ENCODE data around the gene MAP4K5.
A peak's percentile ranks its signal among the peaks of the same experiment; 100 is the strongest.

MAP4K5 gene

GRCh38 chr14:50397390-50398188, 134.8 kb downstream of the MAP4K5 start:
- DNase-seq: peak; percentile 30

DNA sequence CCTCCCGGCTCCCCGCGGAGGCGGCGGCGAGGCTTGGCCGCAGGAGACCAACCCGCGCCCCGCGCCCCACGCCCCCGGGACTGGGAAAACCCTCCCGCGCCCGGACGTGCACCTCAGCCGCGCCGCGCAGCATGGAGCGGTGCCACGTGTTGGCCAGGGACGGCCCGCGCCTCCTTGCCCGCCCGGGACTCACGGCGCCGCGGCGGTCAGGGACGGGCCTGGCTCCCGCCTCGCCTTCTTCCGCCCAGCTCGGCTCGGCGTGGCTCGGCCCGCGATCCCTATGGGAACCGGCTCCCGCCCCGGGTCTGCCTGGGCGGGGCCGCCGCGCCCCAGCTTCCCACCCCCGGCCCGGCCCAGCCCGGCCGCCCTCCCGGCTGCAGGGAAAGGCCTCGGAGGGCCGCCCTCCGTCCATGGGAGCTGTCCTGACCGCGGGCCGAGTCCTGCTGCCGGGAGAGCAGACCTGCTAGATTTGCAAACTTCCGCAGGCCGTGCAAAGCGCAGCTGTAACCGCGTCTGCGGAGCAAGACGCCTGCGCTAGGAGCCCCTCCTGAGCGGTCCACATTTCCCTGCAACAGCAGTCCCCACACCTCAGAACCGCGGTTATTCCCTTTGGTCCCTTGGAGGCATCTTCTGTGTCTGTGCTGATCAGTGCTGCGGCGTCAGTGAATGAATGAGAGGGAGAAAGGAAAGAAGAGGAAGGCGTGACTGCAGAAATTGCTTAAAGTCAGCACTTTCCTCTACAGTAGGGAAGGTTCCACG, 135.6 kb downstream of the MAP4K5 start, which contains the start of gene CDKL1:
CDKL1 (minus strand) TSS at position 251 of the 759 bp plus-strand sequence. CDS start 1,013 bp downstream, outside the sequence.
- peak; percentile 69 for DNase-seq

DNA sequence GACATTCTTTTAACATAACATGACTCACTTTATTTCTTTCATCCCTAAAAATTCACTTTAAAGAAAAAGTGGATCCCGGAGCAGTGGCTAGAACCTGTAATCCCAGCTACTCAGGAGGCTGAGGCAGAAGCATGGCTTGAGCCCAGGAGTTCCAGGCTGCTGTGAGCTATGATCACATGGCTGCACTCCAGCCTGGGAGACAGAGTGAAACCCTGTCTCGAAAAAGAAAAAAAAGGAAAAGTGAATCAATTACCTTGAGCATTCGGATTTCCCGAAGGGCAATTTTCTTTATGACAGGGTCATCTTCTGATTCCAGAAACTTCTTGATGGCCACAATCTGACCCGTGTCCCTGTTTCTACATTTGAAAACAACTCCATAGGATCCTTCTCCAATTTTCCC, 136.9 kb downstream of the MAP4K5 start:
- DNase-seq: no peak

- no peak for DNase-seq
Observed at GRCh38 chr14:50394713-50395112, 137.7 kb downstream of the MAP4K5 start.

DNA sequence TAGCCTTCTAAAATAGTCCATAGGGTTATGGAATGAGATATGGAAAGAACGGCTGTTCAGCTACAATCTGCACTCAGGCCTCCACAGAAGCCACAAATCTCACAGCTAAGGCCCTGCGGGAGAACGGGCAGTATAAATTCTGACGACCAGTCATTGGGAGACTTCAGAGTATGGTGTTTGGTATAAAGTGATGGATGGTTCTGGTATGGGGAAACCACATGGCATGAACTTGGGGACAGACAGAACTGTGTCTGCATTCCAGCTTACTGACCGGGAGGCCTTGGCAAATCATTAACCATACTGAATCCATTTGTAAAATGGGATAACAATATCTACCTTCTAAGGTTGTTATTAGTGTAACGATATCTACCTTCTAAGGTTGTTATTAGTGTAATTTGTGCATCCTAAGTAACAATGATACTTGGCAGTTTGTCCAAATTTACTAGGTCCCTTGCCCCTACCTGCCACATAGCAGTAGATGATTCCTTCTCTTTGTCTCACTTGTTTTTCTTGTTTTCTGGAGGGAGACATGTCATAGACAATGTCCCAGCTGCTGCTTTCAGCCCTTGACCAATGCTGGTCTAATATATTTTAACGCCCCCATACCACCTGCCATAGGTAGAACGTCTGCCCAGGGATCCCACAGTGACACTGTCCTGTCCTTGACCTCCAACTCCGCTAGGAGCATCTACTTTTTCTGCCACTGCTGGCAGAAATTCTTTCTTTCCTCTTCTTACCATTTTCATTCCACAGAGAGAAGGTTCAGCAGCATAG, 142.5 kb downstream of the MAP4K5 start:
- no peak for DNase-seq

- DNase-seq: no peak
Observed at GRCh38 chr14:50388256-50388931, 144.0 kb downstream of the MAP4K5 start.

DNA sequence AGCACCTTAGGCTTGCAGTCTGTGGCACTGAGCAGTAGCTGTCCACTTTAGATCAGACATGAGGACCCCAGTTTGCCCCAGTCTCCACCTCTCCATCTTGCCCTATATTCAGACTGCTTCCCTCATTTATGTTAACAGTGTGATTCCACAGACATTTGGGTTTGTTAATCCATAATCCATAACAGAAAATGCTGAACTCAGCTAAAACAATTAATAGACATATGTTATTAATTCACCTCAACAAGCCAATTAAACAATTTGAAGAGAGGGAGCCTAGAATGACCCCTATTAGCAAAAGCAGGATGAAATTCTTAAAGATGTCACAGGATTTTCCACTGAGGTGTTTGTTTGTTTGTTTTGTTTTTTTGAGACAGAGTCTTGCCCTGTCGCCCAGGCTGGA, 144.8 kb downstream of the MAP4K5 start:
- DNase-seq: no peak

- no peak for DNase-seq
Observed at GRCh38 chr14:50383618-50384225, 148.6 kb downstream of the MAP4K5 start.

DNA sequence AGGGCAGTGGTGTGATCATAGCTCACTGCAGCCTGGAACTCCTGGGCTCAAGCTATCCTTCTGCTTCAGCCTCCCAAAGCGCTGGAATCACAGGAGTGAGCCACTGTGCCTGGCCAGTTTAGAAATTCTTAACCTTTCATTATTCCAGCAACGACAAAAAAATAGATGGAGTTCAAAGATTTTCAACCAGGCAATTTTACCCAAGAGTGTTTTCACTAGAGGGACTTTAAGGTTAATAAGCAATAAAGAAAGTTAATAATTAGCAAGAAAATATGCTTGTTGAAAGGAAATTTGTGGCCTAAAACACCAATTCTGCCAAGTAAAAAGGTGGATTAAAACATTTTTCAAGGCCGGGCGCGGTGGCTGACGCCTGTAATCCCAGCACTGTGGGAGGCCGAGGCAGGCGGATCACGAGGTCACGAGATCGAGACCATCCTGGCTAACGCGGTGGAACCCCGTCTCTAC, 150.5 kb downstream of the MAP4K5 start:
- no peak for DNase-seq

DNA sequence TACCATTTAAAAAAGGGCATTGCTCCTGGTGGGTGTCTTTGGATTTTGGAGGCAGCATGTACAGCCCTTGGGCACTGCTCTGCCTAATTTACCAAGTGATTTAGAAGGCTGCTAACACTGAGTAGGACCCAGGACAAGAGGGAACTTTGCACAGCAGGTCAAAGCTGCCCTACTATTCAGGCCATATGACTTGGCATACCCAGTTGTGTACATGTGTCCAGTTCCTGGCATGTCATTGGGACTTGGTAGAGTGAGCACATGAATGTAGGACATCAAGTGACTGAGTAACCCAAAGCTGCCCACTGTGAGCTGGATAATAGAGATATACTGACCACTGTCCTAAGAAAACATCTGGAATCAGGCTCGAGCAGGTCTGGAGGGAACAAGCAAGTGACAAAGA, 151.4 kb downstream of the MAP4K5 start:
- no peak for DNase-seq

- DNase-seq: no peak
Observed at GRCh38 chr14:50380455-50380854, 151.9 kb downstream of the MAP4K5 start.

- DNase-seq: no peak
Observed at GRCh38 chr14:50379563-50379962, 152.8 kb downstream of the MAP4K5 start.

DNA sequence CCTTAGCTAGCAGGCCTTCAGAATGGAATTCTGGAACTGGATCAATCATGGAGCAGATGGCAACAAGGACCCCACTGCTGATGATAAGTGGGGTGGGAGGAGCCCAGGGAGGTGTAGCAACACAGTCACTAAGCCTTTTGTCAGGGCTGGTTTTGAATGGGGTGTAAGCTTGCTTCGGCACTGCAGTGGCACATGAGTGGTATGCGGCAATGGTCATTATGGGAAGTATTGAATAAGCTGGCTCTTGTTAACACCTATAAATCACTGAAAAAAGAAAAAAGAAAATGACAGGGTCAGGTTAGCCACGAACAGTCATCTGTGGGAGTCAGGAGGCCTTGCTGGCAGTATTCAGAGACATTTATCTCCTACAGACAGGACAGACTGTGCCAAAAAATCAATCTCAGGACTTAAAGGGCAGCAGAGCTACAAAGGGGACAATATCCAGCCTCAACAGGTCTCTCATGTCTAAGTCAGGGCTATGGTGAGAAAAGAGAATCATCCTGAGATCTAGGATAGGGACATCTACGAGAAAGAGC, 154.8 kb downstream of the MAP4K5 start:
- no peak for DNase-seq

- DNase-seq: no peak
Observed at GRCh38 chr14:50375760-50376159, 156.6 kb downstream of the MAP4K5 start.

- no peak for DNase-seq
Observed at GRCh38 chr14:50373959-50374358, 158.4 kb downstream of the MAP4K5 start.

DNA sequence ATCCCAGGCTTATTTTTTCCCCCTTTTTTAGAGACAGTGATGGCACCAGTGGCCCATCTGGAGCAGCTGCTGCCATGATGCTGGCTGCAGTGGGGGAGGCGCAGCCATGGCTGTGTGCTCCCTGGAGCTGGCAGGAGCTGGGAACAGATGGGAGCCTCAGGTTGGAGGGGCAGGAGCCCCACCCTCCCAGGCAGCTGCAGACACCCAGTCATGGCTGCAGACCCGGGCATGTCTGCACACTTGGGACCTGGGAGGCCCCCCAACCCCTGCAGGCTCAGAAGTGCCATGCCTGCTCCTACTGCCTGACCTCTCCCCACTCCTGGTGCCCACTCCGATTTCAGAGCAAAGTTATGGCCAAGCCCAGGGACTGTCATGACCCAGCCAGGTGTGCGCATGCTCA, 160.8 kb downstream of the MAP4K5 start:
- DNase-seq: no peak

Measured in suppressor macrophage treated with lipopolysaccharide for 4 hours (primary cell).